HG03354 (cell line): ENCODE results near the gene CACNG8.
"Not testable (repeated sequence)": the region's sequence is repeated elsewhere in the genome, so short reads cannot be mapped to it uniquely, and the experiment has no call there.

Experiments
- ATAC-seq: cut with Tn5 transposase; IDR thresholded peaks from one replicate; pipeline ENCODE4 v1.9.1; 2021; ENCODE audit warnings: mild to moderate bottlenecking; ENCODE audit not compliant: unreplicated experiment, poor library complexity, severe bottlenecking

The CACNG8 gene

DNA sequence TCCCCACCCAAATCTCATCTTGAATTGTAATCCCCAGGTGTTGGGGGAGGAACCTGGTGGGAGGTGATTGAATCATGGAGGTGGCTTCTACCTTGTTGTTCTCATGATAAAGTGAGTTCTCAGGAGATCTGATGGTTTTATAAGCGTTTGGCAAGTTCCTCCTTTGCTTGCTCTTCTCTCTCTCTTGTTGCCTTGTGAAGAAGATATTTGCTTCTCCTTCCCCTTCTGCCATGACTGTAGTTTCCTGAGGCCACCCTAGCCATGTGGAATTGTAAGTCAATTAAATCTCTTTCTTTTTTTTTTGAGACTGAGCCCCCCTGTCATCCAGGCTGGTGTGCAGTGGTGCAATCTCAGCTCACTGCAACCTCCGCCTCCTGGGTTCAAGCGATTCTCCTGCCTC lies 66.6 kb downstream of the CACNG8 start:
- ATAC-seq, result no peak

DNA sequence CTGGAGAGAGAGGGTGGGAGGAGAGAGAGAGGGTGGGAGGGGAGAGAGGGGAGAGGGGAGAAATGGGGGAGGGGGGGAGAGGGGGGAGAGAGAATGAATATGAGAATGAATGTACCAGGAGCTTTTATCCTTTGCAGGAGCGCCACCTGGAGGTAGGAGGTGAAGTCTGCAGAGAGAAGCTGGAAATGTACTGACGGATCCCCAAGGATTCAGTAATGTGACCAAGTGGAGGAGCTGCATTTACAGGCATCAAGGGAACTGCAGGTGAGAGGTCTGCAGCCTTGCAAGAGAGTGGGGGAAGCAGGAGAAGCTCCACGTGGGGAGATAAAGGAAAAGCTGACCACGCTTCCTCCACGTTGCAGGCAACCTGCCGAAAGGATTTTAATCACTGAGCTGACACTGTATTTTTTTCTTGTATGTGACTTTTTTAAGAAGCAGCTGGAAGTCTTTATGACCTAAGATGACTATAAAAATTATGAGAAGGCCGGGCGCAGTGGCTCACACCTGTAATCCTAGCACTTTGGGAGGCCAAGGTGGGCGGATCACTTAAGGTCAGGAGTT lies 67.3 kb downstream of the CACNG8 start:
- no peak for ATAC-seq

DNA sequence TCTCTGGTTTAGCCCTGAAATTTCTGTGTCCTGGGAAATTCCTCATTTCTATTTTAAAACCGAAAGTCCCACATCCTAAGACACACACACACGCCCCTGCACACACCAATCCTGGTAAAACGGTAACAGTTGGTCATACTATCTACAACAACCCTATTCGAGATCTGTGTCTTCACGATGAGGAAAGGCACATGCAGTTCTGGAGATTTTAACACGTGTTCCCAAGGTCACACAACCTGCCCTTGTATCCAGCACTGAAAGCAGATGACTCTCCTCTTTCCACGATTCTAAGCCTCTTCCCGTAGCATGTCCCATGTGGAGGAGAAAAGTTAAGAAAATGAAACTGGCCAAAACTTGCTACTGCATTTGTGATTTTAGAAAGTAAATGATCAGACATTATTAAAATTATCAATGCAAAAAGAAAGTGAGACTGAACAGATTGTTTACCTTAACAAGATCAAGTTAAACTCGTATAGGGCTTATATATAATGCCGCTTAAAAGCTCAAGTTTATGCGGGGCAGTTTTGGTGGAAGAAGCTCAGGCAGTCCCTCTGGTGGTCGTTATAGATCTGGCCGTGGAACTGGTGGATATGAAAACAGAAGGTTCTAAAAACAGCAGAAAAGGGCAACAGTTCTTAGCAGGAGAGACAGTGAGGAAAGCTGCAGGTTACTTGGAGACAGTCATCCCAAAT lies 68.3 kb downstream of the CACNG8 start:
- no peak for ATAC-seq

DNA sequence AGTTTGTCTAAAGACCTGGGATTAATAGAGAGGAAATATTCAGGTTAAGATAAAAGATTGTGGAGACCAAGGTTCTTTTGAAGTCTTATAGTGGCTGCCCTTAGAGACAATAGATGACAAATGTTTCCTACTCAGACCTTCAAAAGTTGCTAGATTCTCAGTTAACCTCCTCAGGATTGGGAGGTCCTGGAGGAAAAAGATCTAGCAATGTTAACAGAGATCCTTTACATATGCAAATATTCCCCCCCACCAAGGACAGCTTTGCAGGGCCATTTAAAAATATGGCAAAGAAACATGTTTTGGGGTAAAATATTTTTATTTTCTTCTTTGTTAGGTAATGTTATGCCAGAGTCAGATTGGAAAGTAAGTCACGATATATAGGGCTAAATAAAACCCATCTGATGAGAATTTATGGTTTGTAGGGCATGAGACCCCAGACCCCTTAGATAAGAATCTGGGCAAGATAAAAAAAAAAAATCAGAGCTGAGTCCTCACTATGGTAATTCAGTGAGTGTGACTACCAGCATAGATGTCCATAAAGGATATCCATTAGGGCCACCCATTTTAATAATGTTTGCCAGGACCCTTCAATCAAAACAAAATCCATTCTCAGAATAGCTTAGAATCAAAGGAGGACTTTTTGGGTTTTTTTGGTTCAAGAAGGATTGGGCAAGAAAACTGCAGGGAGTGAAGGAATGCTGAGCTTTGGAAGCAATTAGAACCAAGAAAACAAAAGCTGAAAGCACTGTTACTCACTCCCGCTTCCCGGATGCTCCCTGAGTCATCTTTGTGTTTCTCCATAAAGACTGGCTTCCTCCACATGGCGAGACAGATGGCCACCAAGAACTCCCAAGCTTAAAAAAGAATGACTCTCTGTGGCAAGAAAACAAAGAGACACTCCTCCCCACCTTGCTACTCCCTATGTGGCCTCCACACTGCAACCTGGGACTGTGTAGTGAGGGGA lies 72.8 kb downstream of the CACNG8 start:
- no peak for ATAC-seq

DNA sequence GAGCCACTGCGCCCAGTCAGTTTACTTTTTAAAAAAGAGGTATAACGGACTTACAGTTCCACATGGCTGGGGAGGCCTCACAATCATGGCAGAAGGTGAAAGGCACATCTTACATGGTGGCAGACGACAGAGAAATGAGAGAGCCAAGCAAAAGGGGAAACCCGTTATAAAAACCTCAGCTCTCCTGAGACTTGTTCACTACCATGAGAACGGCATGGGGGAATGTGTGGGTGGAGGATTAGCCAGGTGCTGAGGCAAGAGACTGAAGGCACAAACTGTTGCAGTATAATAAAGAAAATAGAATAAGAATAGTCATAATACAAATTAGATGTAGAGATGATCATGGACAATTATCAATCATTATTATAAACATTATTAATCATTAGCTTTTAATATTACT lies 73.8 kb downstream of the CACNG8 start:
- ATAC-seq, result not testable (repeated sequence)
